HG03108 (cell line): Measurements from ENCODE around the gene TNPO2.
"Not testable (repeated sequence)": the region's sequence is repeated elsewhere in the genome, so short reads cannot be mapped to it uniquely, and the experiment has no call there.

Source experiments
- ATAC-seq: cut with Tn5 transposase; IDR thresholded peaks from one replicate; pipeline ENCODE4 v1.9.1; 2021; ENCODE audit warnings: moderate library complexity; ENCODE audit not compliant: unreplicated experiment

TNPO2 gene

DNA sequence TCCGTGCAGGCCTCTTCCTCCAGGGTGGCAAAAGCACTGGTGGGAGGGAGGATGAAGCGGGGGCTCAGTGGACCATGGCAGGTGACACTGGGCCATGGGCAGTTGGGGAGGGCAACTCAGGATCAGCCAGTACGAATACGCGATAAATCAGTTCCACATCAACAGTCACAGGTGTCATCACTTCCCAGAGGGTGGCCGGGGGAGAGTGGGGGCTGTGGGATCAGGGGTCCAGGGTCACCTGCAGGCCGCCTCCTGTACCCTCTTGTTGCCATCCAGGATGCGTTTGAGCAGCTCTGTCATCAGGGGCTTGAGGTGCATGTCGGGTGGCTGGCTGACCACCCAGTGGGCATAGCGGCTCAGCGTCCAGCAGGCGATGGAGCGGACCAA lies 17.4 kb downstream of the TNPO2 start:
- no peak for ATAC-seq

DNA sequence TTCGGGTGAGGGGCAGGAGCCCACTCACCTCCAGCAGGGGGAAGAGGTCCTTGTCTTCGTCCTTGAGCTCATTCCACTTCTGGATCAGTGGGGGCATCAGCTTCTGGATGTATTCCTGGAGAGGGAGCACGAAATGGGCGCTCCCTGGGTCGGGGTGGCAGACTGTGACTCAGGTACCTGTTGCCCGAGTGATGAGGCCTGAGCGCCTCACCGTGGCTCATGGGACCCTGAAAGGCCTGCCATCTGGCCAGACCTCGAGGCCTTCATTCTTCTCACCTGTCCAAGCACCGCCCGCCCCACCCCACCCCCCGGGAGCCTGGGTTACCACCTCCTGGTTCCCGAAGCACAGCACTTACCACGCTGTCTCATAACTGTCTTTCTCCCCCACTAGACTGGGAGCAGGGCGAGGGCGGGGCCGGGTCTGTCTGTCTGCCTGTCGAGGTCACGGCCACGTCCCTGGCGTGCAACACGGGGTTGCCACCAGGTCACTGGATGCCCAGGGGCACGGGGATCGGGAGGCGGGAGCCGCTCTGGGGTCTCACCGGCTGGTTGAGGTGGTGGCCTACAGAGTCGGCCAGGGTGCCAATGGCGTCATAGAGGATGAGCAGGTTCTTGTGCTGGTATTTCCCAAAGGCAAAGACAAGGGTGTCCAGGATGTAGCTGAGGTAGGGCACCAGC lies 17.9 kb downstream of the TNPO2 start:
- no peak for ATAC-seq

DNA sequence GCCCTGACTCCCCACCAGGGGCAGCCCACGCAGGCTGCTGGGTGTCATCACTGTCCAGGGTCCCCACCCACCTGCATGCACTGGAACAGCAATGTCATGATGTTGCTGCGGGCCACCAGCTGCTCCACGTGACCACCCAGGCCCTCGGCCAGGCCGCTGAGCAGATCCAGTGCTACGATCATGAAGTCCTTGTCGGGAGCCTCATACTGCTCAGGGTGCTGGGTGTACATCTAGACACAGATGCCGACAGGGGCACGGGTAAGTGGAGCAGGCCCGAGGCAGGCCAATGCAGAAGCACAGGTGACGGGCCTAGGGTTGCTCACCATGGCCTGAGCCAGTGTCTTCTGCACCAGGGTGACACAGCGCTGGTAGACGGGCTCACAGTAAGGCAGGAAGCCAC lies 18.6 kb downstream of the TNPO2 start:
- ATAC-seq = no peak

DNA sequence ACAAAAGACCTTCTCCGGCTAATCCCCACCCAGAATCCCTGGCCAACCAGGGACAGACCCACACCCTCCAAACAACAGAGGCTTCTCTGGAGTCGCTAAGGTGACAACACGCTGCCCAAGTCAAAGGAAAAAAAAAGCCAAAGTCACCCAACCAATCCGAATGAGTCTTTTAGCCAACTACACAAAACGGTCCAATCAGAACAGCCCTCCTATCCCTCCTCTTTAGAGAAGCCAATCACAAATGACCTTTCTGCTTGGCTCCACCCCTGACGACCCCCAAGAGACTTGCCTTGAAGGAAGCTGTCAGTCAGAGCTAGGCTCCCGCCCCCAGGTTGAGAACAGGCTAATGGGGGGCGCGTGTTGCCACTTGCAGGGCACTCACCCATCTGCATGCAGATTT lies 20.7 kb downstream of the TNPO2 start:
- no peak for ATAC-seq

DNA sequence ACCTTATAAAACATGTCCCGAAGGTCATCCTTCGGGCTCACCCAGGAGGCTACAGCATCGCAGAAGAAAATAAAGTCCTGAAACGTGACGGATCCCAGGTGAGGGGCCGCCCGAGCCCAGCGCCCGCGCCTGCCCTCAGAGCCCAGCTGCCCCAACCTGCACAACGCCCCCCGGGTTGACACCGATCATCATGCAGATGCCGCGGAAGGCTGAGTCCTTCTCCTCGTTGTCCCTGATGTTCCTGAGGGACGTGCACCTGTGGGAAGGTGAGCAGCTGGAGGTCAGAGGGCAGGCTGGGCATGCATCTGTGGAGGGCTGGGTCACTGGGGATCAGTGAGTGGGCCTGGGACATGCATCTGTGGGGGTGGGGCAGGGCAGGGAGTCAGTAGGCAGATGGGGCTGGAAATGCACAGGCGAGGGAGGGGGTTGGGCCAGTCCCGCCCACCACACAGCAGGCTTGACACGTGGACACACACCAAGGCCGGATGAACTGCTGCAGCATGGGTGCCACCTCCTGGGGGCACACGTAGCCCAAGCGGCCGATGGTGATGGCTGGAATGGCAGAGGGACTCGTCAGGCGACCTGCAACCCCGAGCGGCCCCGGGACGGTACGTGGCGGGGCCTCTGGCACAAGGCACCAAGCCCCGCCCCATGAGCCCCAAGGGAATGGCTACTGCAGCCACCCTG lies 22.0 kb downstream of the TNPO2 start:
- no peak for ATAC-seq

DNA sequence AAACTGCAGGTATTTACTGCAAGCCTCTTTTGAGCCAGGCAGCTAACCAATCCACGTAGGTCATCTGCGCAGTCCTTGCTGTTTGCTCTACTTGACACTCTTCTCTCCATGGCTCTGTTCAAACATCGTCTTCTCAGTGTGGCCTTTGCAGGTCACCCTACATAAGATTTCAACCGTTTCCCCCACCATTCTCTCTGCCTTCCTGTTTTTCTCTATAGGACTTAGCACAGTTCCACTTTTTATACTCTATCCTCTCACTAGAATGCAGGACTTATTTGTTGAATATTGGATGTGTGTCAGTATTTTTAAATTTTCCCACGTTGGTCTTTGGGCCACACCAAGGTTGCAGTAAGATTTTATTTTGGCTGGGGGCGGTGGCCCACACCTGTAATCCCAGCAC lies 25.6 kb downstream of the TNPO2 start:
- no peak for ATAC-seq

DNA sequence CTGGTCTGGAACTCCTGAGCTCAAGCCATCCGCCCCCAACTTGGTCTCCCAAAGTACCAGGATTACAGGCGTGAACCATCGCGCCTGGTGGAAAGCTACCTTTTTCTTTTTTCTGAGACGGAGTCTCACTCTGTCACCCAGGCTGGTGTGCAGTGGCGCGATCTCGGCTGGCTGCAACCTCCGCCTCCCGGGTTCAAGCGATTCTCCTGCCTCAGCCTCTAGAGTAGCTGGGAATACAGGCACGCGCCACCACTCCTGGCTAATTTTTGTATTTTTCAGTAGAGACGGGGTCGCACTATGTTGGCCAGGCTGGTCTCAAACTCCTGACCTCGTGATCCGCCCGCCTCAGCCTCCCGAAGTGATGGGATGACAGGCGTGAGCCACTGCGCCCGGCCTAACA lies 26.3 kb downstream of the TNPO2 start:
- not testable (repeated sequence) for ATAC-seq

DNA sequence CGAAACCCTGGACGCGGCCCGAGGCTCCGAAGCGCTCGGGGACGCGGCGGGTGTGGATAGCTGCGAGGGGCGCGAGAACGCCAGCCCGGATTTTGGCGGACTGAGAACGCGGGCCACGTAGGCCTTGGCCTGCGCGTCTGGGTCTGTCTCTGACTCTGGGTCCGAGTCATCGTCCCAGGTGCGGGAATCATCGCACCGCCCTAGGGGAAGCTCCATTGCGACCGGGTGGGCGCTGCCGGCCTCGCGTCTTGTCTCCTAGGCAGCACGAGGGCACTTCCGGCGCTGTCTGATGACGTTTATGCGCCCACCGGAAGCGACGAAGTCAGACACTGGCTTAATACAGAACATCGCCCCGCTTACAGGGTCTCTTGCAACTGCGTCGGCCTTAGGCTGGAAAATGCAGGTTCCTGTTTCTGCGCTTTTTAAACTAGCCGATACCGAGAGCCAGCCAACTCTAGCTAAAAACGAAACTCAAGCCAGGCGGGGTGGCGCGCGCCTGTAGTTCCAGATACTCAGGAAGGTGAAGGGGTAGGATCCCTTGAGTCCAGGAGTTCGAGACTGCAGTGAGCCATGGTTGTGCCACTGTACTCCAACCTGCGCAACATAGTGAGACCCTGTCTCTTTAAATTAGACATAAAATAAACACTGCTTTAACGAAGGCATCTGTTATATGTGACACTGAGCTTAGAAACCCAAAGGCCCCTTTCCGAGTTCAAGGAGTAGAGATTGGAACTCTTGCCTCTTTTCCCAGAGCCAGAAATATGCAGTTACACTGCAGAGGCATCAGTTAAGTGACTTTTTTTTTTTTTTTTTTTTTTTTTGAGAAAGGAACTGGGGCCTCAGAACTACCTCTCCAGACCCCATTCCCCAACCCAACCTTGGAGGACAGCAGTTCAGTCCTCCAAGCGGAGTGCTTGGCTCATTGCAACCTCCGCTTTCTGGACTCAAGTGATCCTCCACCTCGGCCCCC lies 27.1 kb downstream of the TNPO2 start, which contains the start of gene FBXW9:
FBXW9 (minus strand) TSS at position 266 of the 970 bp plus-strand sequence; CDS start at position 216, 50 bp downstream.
- ATAC-seq = peak; percentile 65

DNA sequence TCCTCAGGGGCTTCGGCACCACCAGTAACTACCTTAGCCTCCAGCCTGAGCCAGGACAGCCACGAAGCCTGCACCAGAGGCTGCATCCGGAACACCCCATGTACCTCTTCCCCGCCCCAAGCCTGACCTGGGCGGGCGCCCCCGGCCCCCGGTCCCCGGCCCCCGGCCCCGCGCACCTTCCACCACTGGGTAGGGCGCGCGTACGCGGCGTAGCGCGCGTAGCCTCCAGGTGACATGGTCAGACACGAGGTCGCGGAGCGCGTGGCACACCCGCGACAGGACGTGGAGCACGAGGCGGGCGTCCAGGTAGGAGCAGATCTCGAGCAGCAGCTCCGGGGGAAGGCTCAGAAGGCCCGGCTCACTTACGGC lies 27.8 kb downstream of the TNPO2 start:
- peak; percentile 2 for ATAC-seq

DNA sequence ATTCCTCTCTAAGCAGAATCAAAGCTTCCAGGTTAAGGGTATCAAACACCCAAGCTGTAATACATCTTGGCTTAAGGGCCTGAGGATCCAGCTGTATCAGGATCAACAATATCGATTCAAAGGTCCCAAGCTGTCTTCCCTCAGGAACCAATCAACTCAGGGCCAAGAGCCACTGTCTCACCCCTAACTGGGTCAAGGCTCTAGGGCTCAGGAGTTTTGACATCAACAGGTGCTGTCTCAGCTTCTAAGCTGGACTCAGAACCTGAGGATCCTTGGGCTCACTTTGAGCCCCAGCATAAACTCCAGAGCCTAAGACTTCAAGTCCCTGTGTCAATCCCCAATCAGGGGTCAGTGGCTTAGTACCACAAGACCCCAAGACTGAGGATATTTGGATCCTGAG lies 28.2 kb downstream of the TNPO2 start:
- no peak for ATAC-seq

DNA sequence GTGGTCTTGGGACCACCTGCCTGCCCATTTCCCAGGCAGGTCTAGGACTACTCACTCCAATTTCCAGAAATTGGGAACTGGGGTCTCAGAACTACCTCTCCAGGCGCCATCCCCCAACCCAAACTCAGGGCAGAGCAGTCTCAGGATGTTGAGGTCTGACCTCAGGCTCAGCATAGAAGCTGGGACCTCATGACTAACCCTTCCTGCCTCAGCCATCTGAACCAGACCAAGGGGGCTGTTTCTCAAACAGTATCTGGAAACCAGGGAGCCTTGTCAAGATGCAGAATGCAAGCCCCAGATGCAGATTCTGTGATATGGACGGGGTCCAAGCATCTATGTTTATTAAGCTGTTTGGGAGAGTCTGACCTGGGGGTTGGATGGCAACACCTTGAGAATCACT lies 28.6 kb downstream of the TNPO2 start:
- no peak for ATAC-seq

DNA sequence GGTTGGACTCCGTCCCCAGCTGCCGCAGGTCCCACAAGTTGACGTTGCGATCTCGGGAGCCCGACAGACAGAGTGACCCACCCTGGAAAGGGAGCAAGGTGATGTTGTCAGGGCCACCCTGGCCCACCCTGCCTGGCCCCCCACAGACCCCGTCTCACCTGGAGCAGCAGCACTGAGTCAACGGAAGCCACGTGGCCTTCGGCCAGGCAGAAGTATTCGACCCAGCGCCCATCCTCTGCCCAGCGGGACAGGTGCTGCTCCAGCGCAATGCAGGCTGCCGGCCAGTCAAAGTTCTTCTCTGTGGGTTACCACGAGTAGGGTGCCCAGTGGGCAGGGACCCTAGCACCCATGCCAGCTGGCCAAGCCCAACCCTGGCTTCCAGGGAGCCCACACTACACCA lies 29.1 kb downstream of the TNPO2 start:
- ATAC-seq = no peak

DNA sequence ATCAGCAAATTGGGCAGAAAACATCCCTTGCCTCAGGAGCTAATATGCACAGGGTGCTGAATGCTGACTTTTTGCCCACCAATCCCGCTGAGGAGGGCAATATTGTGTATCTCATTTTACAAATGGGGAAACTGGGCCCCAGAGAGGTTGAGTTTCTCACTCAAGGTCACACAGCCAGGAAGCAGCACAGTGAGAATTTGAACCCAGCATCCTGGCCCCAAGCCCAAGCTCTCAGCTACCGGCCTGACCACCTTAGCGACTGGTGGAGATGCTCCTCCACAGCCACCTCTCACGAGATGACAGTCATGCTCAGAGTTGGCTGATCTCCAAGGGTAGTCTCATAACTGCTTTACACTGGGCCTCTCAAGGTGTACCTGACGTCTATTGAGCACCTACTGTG lies 30.8 kb downstream of the TNPO2 start:
- ATAC-seq = no peak

DNA sequence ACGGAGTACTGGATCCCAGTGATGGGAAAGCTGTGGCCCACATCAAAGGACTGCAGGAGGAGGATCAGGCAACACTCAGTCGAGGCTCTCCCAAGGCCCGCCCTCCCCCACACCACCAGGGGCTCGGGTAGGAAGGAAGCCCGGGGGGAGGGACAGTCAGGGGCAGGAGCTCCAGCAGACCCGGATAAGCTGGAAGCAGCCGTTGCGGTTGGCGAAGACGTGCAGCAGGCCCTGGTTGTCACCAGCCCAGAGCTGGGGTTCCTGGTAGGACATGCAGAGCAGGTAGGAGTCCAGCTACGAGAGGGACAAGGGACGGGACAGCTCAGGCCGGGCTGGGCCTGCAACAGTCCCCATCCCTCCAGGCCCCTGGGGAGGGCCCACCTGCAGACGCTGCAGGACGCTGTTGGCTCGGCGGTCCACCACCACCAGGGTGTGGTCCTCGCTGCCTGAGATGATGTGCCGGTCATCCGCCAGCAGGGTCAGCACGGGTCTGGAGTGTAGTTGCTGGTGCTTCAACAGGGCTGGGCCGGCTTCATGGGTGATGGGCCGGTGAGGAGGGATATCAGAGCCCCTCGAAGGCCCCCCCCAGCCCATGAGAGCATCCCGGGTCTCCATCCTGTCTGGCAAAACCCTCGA lies 34.0 kb downstream of the TNPO2 start:
- no peak for ATAC-seq

DNA sequence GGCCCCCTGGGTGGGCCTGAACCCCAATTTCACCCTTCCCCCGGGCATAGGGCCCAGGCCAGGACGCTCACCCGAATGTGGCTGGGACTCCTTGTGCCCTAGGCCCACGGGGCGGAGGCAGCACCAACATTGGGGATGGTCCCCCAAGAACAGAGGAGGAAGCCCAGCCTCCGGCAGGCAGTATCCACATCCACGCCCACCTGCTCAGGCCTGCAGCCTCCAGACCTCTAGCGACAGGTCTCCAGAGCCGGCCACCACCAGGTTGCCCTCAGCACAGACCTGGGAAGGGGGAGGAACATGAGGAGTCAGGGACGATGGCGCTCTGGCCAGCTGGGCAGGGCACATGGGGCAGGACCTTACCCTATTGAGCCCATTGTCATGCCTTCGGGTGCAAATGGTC lies 34.7 kb downstream of the TNPO2 start:
- no peak for ATAC-seq

DNA sequence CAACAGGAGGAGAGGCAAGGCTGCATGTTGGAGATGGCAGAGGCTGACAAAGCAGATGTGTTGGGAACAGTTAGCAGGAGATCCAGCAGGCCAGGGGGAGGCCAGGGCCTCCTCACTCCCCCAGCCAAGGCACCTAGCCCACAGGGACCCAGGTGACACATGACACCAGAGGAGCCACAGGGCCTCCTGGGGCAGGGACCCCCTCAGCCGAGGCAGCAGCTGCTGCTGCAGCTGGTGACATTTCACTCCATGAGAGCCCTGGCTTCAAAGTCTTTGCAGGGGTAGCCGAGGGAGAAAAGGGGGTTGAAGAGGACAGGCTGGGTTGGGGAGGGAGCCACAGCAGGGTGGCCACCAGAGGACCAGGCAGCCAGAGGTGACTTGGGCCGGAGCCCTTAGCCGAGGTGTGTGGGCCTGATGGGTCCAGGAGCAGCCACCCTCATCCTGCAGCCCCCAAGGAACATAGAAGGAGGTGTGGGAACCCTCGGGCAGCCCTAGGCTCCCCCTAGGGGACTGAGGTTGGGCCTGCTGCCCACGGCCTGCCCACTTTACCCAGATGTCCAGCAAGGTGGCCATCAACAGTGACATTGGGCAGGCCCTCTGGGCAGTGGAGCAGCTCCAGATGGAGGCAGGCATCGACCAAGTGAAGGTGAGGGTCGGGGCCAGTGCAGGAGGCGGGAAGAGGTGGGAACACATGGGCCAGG lies 36.1 kb downstream of the TNPO2 start, which contains the start of gene GNG14:
GNG14 (plus strand) TSS at position 503 of the 701 bp plus-strand sequence; CDS start at position 554, 51 bp downstream.
- ATAC-seq = no peak

DNA sequence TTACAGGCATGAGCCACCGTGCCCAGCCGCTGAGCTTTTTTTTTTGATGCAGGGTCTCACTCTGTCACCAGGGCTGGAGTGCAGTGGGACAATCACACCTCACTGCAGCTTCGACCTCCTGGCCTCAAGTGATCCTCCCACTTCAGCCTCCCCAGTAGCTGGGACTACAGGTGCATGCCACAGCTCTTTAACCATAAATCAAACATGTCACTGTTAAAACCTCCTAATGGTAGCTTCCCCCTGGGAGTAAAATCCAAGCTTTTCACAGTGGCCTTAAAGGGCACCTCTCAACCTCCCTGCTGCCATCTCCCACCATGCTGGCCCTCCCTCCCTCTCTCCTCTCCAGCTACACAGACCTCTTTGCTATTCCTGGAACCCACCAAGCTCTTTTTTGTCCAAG lies 37.9 kb downstream of the TNPO2 start:
- no peak for ATAC-seq

DNA sequence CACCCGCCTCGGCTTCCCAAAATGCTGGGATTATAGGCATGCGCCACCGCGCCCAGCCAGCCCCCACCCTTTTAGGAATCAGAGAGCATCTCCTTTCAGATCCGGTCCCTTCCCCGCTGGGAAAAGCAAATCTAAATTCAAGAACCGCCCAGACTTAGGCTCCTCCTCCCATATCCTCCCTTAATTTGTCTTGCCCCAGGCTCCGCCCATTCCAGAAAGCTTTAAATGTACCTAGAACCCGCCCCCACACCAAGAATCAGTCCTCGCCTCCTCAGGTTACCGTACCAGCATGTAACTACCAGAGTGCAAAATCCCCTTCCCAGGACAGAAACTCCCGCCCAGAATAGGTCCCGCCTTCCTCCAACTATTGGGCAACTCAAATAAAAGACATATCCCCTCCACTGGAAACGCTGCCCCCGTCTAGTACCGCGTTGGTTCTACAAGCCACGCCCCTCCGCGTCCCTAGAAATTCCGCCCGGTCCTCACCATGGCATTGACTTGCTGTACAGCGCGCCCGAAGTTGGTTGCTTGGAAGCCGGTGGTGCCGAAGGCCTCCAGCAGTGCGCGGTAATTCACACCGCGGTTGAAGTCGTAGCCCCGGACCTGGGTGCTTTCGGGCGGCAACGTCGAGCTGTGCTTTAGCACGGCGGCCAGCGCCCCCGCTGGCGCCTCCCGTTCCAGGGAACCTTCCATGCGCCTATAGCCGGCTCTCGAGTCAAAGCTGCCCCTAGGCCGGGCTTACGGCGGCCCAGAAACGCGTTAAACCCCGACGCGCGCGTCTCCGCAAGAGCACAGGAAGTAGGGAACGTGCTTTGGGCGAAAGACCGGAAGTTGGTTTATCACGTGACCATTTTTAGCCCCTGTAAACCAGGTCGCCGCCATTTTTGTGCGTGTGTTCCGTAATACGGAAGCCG lies 42.4 kb downstream of the TNPO2 start, which contains the start of gene DHPS:
DHPS (minus strand) TSS at position 807 of the 914 bp plus-strand sequence; CDS start at position 693, 114 bp downstream.
- peak; percentile 60 for ATAC-seq

DNA sequence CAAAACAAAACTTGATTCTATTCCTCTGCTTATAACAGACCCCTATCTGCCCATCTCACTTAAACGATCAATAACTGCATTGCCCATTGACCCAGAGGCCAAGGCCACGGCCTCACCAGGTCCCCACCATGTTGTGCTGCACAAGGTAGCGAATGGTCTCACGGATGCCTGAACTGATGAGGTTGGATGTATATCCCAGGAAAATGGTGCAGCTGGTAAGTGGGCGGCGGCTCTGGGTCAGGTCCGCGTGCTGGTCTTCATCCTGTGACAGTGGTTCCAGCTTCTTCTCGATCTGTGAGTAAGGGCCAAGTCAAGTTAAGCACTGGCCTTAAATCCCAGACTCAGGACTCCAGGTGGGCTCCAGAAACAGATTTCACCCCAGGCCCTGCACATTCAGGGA lies 43.7 kb downstream of the TNPO2 start:
- ATAC-seq = no peak
